Chondrocyte (in vitro differentiated cells): ENCODE data around the gene SORBS2. TPM values are rescaled to one million over a fixed set of nuclear protein-coding genes. Genes with fewer than 3 reads are reported as not detected.

Source experiments
- DNase-seq: peaks from one replicate; pipeline ENCODE4 v3.0.0; 2021; ENCODE audit warnings: mixed read lengths, low spot score
- H3K27ac Mint-ChIP-seq: one replicate; pipeline ENCODE4 v1.8.0; 2021; ENCODE audit warnings: mild to moderate bottlenecking, moderate library complexity, mixed read lengths; ENCODE audit not compliant: unreplicated experiment
- H3K27me3 Mint-ChIP-seq: 2 replicates; pipeline ENCODE4 v1.8.0; 2021; ENCODE audit warnings: low read depth, mixed read lengths
- H3K36me3 Mint-ChIP-seq: 2 replicates; pipeline ENCODE4 v1.8.0; 2021; ENCODE audit warnings: low read depth, mixed read lengths
- H3K4me1 Mint-ChIP-seq: 2 replicates; pipeline ENCODE4 v1.8.0; 2021; ENCODE audit warnings: low read depth, mild to moderate bottlenecking, mixed read lengths
- H3K4me3 Mint-ChIP-seq: one replicate; pipeline ENCODE4 v1.8.0; 2021; ENCODE audit warnings: mild to moderate bottlenecking, moderate library complexity, mixed read lengths; ENCODE audit not compliant: unreplicated experiment
- H3K9me3 Mint-ChIP-seq: 2 replicates; pipeline ENCODE4 v1.8.0; 2021; ENCODE audit warnings: low read depth, mixed read lengths
- CTCF ChIP-seq: fragments of 200-600 bp; sonication (generic); IDR thresholded peaks from 2 replicates; pipeline ENCODE4 v1.5.0; 2021; ENCODE audit warnings: antibody characterized with exemption, mild to moderate bottlenecking, moderate library complexity
- total RNA-seq: library from RNA; stranded (reverse); gene quantifications from 3 replicates; pipeline ENCODE4 v1.2.1, GENCODE V29; 2021

SORBS2 gene
- total RNA-seq, 1 donor from 2014 or later: 104 TPM

DNA sequence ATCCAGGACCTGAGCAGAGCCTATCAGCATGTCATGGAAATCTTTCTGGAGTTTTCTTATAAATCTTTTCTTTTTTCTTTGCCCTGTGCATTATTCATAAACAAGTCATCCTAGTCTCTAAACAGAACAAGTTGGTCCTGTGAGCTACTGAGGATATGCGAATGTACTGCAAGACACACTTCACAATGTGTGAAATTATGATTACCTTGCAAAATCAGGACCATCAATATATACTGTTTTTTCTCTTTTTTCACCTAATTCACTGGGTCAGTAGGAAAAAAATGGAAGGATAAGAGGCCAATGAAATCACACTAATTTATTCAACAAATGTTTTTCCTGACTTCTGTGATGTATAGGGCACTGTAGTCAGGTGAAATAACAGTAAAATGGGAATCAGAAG is 14.4 kb upstream of the SORBS2 start:
- H3K9me3 Mint-ChIP-seq: peaks cover 2% of the 10 kb centered on the region
- no peak overlapping the region for H3K27ac Mint-ChIP-seq
- no peaks in the 10 kb centered on the region for H3K27me3 Mint-ChIP-seq
- DNase-seq: no peak
- H3K4me3 Mint-ChIP-seq: no peak overlapping the region
- H3K4me1 Mint-ChIP-seq: peaks cover 10% of the 10 kb centered on the region
- no peaks in the 10 kb centered on the region for H3K36me3 Mint-ChIP-seq
- TF ChIP-seq CTCF: no peak

DNA sequence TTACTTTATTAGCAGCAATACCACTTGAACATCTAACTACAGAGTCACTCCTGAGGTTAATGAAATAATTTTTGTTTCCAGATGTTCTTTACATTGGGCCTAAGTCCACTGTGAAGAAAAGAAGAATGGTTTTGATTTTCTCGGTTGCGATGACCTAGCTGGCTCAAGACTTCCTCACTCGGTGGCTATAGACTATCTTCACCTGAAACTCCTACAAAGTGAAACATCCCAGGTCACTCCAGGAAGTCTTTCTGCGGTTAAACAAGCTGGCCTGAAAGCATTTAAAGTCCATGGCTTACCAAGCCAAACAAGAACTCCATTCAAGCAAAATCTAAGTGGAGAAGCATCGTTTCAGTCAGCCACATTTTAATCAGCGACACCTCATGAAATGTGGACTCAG is 13.7 kb upstream of the SORBS2 start:
- Mint-ChIP-seq H3K27me3 (no peaks in the 10 kb centered on the region), H3K27ac (no peak overlapping the region), H3K36me3 (no peaks in the 10 kb centered on the region), H3K4me1 (peaks cover 5% of the 10 kb centered on the region), H3K9me3 (no peaks in the 10 kb centered on the region), H3K4me3 (no peak overlapping the region)
- no peak for DNase-seq
- TF ChIP-seq CTCF: no peak

- no peak for DNase-seq
- H3K27me3 Mint-ChIP-seq: no peaks in the 10 kb centered on the region
- H3K4me1 Mint-ChIP-seq: peaks cover 3% of the 10 kb centered on the region
- H3K36me3 Mint-ChIP-seq: no peaks in the 10 kb centered on the region
- H3K27ac Mint-ChIP-seq: no peak overlapping the region
- no peaks in the 10 kb centered on the region for H3K9me3 Mint-ChIP-seq
- H3K4me3 Mint-ChIP-seq: no peak overlapping the region
- TF ChIP-seq CTCF: no peak
These were observed 10.8 kb upstream of the SORBS2 start for GRCh38 chr4:185822791-185823190.

- TF ChIP-seq CTCF: no peak
These were observed 9.0 kb upstream of the SORBS2 start for GRCh38 chr4:185821029-185821419.

GRCh38 chr4:185820146-185821028 is 8.4 kb upstream of the SORBS2 start:
- Mint-ChIP-seq H3K9me3 (no peaks in the 10 kb centered on the region), H3K4me3 (no peak overlapping the region), H3K4me1 (peaks cover 1% of the 10 kb centered on the region), H3K27ac (no peak overlapping the region), H3K36me3 (no peaks in the 10 kb centered on the region), H3K27me3 (no peaks in the 10 kb centered on the region)
- DNase-seq: no peak
- no peak for TF ChIP-seq CTCF

More at GRCh38 chr4:185821029-185821419, 9.0 kb upstream of the SORBS2 start:
- DNase-seq: no peak
- H3K27ac Mint-ChIP-seq: no peak overlapping the region
- peaks cover 3% of the 10 kb centered on the region for H3K4me1 Mint-ChIP-seq
- no peaks in the 10 kb centered on the region for H3K27me3 Mint-ChIP-seq
- no peaks in the 10 kb centered on the region for H3K36me3 Mint-ChIP-seq
- no peaks in the 10 kb centered on the region for H3K9me3 Mint-ChIP-seq
- no peak overlapping the region for H3K4me3 Mint-ChIP-seq
